ENCODE results near the gene DDX49. TPM values are rescaled to one million over a fixed set of nuclear protein-coding genes. Genes with fewer than 3 reads are reported as not detected.

The DDX49 gene
- total RNA-seq, 1 experiment from 2014 or later = 47.9 TPM

GRCh38 chr19:18969931-18970659 lies 50.6 kb downstream of the DDX49 start:
- peaks cover 4% of the 10 kb centered on the region; the same call in 1 of the 2 replicates for H3K9me3 Mint-ChIP-seq
- H3K36me3 Mint-ChIP-seq = no peaks in the 10 kb centered on the region
- DNase-seq (ENCODE audit: low spot score) = no peak
- H3K27ac Mint-ChIP-seq = no peak overlapping the region
- H3K4me1 Mint-ChIP-seq = peaks cover 7% of the 10 kb centered on the region
- TF ChIP-seq ZNF219 (CRISPR knock-in tag; IDR thresholded peaks at IDR 0.05; ENCODE audit: borderline replicate concordance) (no peak), GRHL2 (CRISPR knock-in tag; IDR thresholded peaks at IDR 0.05; ENCODE audit: insufficient replicate concordance, severe bottlenecking) (no peak), ATF1 (CRISPR knock-in tag; IDR thresholded peaks at IDR 0.05) (no peak), NFATC4 (CRISPR knock-in tag; IDR thresholded peaks at IDR 0.05) (no peak), TP53 (CRISPR knock-in tag; IDR thresholded peaks at IDR 0.05) (no peak)
- ATAC-seq = no peak
- peaks cover 3% of the 10 kb centered on the region; the same call in 1 of the 2 replicates for H3K27me3 Mint-ChIP-seq (ENCODE audit: low read depth)
- no peak overlapping the region for H3K4me3 Mint-ChIP-seq
- POLR2A ChIA-PET = no interaction called here
- CTCF ChIA-PET = interaction anchor here (1.4 kb wide), 1 partner anchor 8 kb away, joined by 4 read pairs; no protein-coding TSS in a partner anchor

- no peak overlapping the region for H3K27ac Mint-ChIP-seq
- peaks cover 2% of the 10 kb centered on the region; the same call in 1 of the 2 replicates for H3K4me1 Mint-ChIP-seq
- H3K27me3 Mint-ChIP-seq (ENCODE audit: low read depth) = peaks cover 2% of the 10 kb centered on the region; the same call in 1 of the 2 replicates
- CTCF ChIA-PET = interaction anchor here (0.6 to 1.2 kb wide), 5 partner anchors 11 to 125 kb away, joined by 3 to 6 read pairs (median 3); no protein-coding TSS in a partner anchor
- peaks cover 4% of the 10 kb centered on the region; the same call in 1 of the 2 replicates for H3K9me3 Mint-ChIP-seq
- POLR2A ChIA-PET = interaction anchor here (0.6 kb wide), 1 partner anchor 25 kb away, joined by 6 read pairs; no protein-coding TSS in a partner anchor
- ATAC-seq (no peak), DNase-seq (ENCODE audit: low spot score) (no peak)
- TF ChIP-seq ATF3 (CRISPR knock-in tag; conservative IDR thresholded peaks at IDR 0.05) (no peak), ZNF532 (CRISPR knock-in tag; IDR thresholded peaks at IDR 0.05; ENCODE audit: borderline replicate concordance) (no peak), CTCF (IDR thresholded peaks at IDR 0.05) (no peak), TEAD1 (CRISPR knock-in tag; IDR thresholded peaks at IDR 0.05) (no peak), CREM (CRISPR knock-in tag; IDR thresholded peaks at IDR 0.05) (no peak), CREB1 (CRISPR knock-in tag; IDR thresholded peaks at IDR 0.05) (no peak), ZNF416 (CRISPR knock-in tag; IDR thresholded peaks at IDR 0.05) (no peak), ETV6 (CRISPR knock-in tag; IDR thresholded peaks at IDR 0.05) (no peak), NFYB (CRISPR knock-in tag; conservative IDR thresholded peaks at IDR 0.05; ENCODE audit: low read depth) (no peak), FOXP1 (CRISPR knock-in tag; IDR thresholded peaks at IDR 0.05; ENCODE audit: borderline replicate concordance) (no peak), MAX (CRISPR knock-in tag; IDR thresholded peaks at IDR 0.05) (no peak), SMAD4 (CRISPR knock-in tag; IDR thresholded peaks at IDR 0.05) (no peak), USF2 (CRISPR knock-in tag; IDR thresholded peaks at IDR 0.05) (no peak), CDX4 (CRISPR knock-in tag; IDR thresholded peaks at IDR 0.05; ENCODE audit: borderline replicate concordance) (no peak), ZNF512 (CRISPR knock-in tag; IDR thresholded peaks at IDR 0.05; ENCODE audit: borderline replicate concordance) (no peak)
- H3K4me3 Mint-ChIP-seq = no peak overlapping the region
- H3K36me3 Mint-ChIP-seq = no peaks in the 10 kb centered on the region
Observed at GRCh38 chr19:18972301-18972811, 52.8 kb downstream of the DDX49 start.

Measured in WTC11 (cell line).